NT2/D1 (cell line): Measurements from ENCODE around the gene WAC.

ENCODE experiments used
- SUZ12 ChIP-seq: IDR thresholded peaks from 2 replicates; pipeline ENCODE4 v1.6.1; 2011; ENCODE audit not compliant: insufficient read length, insufficient read depth; ENCODE audit errors: extremely low read depth
- YY1 ChIP-seq: IDR thresholded peaks from 2 replicates; pipeline ENCODE4 v1.6.1; 2011; ENCODE audit not compliant: insufficient read length, insufficient read depth
- ZNF274 ChIP-seq: IDR thresholded peaks from 2 replicates; pipeline ENCODE4 v1.6.1; 2011; ENCODE audit warnings: mild to moderate bottlenecking, low read depth, low read length

GRCh38 chr10:28514648-28515047 lies 18.3 kb upstream of the WAC start:
- TF ChIP-seq ZNF274 (no peak), YY1 (no peak), SUZ12 (no peak)
